Mammary epithelial cell (primary cell): ENCODE measurements around the gene GDPD5.

Experiments
- EZH2 ChIP-seq: IDR thresholded peaks from 2 replicates; pipeline ENCODE4 v1.6.1; 2012; ENCODE audit warnings: low read length, inconsistent platforms, borderline replicate concordance
- TF ChIP-seq, protein P1 (sequence below), 2 donors: IDR thresholded peaks in 1 of 2; conservative IDR thresholded peaks in 1 of 2; 2 replicates each; pipeline ENCODE4 v1.5.1; 2011 to 2012; ENCODE audit warnings: inconsistent platforms in 2 of 2, low read length in 2 of 2, mild to moderate bottlenecking in 2 of 2, control low read depth in 1 of 2, low read depth in 1 of 2; ENCODE audit not compliant: insufficient read depth in 1 of 2; ENCODE audit errors: extremely low read depth in 1 of 2

DNA sequence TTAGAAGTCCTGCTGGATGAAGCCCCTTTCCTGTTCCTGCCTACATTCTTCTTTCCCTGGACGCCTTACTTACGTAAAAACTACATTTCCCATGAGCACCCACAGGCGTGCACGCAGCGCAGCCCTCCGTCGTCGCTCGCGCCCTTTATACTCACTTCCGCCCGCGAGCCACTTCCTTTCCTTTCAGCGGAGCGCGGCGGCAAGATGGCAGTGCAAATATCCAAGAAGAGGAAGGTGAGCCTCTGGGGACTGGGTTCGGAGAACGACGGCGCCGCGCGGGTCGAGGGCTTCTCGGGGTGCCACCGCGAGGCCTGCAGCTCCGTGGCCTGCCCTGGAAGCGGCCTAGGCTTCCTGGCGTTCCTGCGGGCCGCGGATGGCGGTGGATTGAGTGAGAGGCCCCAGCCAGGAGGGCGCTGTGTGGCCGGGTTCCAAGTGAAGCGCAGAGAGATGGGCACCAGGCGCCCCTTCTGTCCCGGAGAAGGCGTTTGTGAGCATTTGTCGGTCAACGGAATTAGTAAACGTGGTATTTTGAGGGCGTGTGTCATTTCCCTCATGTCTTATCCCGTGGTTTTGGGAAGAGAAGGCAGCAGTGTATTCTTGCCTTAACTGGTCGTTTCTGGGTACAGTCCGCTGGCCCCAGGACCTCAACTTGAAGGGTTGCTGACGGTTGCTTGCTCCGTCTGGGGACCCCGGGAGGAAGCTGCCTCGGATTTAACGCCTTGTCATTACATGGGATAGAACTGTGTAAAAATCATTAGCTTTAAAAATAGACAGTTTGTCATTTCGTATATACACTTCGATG lies 126.2 kb downstream of the GDPD5 start, which contains the start of gene RPS3:
- TF ChIP-seq, protein P1, sequence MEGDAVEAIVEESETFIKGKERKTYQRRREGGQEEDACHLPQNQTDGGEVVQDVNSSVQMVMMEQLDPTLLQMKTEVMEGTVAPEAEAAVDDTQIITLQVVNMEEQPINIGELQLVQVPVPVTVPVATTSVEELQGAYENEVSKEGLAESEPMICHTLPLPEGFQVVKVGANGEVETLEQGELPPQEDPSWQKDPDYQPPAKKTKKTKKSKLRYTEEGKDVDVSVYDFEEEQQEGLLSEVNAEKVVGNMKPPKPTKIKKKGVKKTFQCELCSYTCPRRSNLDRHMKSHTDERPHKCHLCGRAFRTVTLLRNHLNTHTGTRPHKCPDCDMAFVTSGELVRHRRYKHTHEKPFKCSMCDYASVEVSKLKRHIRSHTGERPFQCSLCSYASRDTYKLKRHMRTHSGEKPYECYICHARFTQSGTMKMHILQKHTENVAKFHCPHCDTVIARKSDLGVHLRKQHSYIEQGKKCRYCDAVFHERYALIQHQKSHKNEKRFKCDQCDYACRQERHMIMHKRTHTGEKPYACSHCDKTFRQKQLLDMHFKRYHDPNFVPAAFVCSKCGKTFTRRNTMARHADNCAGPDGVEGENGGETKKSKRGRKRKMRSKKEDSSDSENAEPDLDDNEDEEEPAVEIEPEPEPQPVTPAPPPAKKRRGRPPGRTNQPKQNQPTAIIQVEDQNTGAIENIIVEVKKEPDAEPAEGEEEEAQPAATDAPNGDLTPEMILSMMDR (conservative IDR thresholded peaks at IDR 0.05 in 1 of 2, IDR thresholded peaks at IDR 0.05 in 1 of 2; ENCODE audit: extremely low read depth in 1 of 2, insufficient read depth in 1 of 2, low read depth in 1 of 2, low read length in 2 of 2), result peak in 1 of 2 donors; percentile 26
- TF ChIP-seq EZH2, result no peak
